NCI-H748 (cell line): Measurements from ENCODE around the gene MYH3.

ENCODE experiments used
- DNase-seq: peaks from one replicate; lab custom pipeline; 2025; ENCODE audit not compliant: unreplicated experiment; lab: John Stamatoyannopoulos, UW

Gene MYH3

DNA sequence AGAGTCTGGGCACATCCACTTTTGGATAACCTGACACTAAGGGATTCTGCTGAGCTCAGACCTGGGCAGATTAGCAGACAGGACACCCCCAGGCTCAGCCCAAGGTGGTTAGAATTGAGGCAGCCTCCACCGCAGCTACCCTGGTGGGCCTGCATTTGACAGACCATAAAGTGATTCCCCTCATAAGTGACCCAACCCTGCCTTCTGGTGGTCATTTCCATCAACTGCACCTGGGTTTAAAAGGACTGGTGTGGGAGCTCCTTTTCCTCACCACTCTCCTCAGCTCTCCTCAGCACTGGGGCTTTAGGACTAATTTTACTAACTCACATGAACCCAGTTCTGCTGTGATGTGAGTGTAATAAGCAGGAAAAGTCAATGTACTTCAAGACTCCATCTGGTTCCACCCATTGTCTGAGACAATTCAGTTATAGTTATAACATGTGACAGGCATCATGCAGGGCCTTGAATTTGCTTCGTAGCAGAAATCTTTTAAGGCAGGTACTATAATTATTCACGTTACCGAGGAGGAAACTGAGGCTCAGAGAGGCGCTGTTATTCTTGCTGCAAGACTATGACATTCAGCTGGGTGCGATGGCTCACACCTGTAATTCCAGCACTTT, 42.5 kb downstream of the MYH3 start:
- peak; percentile 38 for DNase-seq

DNA sequence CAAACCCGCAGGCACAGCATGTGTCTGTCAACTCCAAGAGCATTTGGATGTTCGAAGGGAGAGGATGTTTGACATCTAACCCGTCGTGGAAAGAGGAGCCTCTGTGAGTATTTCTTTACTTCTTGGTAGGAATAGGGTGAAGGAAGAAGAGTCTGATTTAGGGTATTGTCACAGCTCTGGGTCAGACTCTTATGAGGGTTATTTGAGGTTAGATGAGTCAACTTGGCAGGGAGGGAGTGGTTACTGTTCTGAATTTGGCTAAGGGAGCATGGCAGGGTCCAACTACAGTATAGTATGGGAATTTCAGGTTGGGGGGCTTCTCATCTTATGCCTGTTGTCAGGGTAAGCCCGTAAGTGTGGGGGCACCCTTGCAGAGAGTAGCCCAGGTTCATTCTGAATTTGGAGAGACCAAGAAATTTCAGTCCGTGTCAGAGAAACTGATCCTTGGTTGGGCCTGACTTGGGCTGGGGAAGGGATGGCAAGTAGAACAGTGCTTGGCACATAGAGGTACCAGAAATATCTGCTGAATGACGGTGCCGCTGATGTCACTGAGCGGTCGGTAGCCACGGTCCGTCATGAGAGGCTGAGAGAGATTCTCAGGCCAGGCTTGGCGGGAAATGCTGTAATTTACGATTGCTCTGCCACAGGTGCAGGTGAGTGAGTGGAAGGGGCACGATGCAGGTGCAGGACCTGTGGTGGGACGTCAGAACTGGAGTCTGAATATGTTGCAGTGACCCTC, 43.2 kb downstream of the MYH3 start:
- no peak for DNase-seq

DNA sequence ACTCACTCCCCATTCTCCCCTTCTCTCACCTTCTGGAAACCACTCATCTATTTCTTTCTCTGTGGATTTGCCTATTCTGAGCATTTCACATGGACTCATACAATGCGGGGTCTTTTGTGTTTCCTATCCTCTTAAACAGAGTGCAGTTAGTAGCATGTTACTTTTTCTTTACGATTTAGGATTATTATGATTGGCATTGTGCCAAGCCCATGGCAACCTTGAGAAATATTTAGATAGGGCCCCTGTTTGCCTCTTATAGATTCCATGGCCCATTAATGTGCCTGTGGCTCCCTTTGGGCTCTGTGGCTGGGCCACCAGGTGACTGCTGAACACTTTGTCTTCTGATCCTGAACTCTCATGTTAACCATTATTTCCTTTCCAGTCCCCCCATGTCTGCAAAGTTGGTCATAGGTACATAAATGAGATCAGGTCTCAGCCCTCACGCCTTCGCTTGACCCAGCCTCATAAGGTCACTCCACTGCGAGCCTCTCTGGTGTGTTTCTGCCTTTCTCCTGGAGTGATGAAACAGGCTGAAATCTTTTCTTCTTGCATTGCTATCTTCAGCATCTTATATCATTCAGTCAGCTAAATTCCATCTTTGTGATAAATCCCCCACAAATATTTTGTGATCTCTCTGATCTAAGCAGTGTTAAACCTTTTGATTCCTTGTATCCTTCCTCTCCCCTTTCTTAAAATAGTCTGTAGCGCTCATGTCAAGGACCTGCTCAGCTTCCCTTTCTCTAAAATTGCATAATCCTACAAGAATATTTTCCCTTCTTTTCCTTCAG, 44.0 kb downstream of the MYH3 start:
- no peak for DNase-seq

DNA sequence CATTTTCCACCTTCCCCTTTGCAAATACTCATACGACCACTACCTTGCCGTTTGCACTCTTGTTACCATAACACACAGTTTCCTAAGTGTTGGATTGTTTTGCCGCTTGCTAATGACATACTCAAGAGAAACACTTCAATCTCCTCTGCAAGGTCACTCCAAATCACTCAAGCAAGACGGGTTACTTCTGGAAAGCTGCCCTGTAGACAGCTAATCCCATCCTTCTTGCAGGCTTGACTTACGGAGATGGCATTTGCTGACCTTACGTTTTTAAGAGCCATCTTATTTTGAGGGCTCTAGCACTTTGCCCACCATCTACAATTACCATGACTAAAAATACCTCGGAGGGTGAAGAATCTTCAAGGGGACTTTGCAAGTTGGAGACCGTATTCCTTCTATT, 46.2 kb downstream of the MYH3 start:
- no peak for DNase-seq

DNA sequence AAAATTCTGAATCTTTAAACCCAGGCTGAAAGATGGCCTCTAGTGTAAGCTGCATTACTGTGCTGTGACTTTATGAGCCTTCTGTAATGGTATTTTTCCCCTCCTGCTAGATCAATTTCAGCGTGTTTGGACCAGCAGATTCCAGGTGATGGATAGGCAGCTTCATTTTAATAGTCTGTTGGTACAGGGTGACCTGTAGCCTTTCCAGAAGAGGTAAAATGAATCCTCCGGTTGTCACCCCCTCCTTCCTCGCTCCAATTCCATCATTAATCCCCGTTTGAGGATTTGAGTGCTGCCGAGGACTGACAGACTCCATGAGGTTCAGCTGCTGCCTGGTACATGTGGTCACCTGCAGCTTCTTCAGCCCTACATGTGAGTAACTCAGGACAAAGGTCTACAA, 48.9 kb downstream of the MYH3 start:
- no peak for DNase-seq

DNA sequence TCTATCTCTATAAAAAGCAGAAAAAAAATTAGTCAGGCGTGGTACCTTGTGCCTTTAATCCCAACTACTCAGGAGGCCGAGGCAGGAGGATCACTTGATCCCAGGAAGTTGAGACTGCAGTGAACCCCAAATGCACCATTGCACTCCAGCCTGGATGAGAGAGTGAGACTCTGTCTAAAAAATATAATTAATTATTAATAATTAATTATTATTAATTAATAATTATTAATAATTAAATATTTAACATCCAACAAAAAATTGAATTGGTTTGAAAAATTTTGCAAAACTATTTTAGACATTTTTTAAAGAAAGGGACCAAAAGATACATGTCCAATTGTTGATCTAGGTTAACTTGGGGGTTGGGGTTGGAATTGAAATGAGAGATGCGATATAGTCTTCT, 51.0 kb downstream of the MYH3 start:
- no peak for DNase-seq

DNA sequence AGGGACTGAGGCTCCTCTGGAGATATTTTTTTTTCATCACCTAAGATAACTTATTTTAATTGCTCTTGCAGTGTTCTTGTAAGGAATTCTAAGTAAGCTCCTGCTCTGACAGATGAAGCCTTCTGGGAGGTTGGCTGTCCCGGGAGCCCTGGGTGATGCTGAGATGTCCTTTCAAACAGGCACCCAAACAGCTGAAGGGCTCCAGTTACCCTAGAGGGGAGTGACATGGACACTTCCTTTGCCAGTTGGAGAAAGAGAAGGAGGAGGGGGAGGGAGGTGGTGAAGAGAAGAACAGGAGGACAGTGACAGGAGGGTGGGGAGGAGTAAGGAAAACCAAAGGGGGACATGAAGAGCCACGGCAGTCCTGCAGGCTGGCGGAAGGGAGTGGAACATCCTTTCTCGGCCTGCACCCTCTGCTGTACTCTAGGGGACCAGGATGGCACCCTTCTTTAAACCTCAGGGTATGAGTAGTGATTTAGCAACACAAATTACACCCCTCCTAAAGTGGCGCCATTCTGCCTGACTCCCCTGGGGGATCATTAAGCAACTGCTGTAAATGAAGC, 51.8 kb downstream of the MYH3 start:
- DNase-seq, result no peak

DNA sequence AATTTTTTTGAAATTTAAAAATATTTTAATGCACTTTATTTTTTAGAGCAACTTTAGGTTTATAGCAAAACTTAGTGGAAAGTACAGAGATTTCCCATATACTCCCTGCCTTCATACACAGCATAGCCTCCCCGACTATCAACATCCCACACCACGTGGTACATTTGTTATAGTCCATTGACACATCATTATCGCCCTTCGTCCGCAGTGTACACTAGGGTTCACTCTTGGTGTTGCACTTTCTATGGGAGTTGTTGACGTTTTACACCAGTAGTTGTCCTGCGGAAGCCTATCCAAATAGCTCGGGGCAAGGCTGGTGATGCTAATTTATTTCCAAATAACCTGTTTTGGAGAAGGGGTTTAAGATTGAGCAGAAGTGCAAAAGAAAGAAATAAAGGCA, 52.6 kb downstream of the MYH3 start:
- no peak for DNase-seq

DNA sequence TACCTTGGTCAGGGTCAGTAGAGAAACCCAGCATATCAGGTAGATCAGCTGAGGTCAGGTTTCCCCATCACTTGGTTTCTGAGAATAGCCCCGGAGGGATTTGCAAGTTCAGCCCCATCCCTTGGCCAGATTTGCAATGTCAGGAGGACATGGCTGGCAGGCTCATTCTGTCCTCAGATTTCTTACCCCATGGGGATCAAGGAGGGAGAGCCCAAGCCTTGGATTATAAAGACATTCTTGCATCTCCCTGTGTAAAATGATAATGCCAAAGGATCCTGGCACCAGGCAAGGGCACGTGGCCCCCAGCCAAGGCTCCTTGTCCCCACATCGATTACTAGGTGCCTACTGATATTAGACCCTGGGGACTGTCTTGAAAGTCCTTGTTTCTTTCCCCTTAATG, 53.2 kb downstream of the MYH3 start:
- DNase-seq, result no peak

DNA sequence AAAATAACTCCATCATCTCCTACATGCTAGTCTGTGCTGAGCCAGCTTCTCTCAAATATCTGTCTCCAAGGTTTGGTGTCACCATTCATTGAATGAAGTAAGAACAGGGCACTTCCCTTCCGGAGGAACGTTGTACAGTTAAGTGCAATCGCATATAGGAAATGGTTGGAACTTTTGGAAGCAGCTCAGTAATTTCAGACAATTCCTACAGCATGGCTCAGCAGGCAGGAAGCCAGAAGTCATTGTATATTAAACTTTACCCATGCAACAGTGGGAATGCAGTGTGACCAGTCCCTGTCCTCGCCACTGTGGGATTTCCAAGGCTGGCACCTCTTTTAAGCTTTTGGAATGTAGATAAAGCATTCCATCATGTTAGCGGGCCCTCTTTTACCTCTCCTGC, 56.5 kb downstream of the MYH3 start:
- no peak for DNase-seq

DNA sequence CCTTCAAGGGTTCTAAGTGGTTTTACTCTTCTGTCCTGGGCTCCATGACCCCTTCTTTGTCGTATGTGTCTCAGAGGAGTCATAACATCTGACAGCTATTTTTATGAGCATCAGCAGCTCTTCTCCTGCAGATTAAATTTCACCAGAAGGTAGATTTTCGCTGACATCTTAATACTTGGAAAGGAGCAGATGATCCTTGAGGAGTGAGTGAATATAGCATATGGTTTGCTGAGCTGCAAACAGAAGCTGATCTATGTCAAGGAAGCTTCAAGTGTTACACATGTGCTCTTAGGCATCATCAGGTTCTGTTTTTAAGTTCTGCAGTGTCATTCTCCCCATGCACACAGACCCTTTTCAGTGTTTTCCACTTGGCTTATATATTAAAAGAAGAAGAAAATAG, 58.5 kb downstream of the MYH3 start:
- no peak for DNase-seq

DNA sequence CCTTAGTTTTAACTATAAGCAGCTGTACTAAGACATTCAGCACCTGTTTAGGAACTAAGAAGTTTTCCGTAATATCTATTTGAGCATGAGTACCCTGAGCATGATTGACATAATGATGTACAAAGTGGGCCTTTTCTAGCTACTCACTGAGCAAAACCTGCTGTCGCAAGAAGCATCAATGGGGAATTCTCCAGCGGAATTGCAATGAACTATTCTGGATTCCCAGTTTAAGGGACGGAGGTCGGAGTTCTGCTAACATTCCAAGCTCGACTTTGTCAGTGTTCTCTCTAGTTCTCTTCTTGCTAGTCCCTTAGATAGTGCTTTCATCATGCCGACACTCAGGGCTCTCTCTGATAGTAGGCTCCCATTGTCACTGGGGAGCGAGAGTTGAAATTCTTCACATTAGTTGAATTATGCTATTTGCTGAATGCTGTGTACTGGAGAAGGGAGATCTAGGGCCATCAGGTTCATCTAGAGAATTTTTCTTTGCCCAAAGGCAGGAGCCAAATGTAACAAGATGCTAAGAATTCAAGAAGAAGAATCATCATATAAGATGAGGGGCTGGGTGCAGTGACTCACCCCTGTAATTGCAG, 67.5 kb downstream of the MYH3 start:
- DNase-seq, result no peak

DNA sequence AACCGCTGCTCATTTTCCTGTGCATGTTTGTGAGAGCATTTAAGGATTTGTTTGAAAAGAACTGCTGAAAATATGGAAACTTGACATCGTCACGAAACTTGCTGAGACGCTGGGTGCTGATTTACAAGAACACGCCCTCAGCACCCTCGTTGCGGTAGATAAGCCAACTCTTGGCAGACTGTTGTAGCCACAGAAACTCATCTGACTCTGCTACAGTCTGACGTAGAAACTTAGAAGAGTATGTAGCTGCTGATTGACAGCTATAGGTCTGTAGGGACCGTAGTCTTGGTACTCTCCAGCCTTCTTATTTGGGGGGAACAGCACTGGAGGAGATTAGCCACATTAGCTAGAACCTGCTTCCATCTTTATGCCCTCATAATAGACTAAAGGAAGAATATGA, 71.6 kb downstream of the MYH3 start:
- no peak for DNase-seq

DNA sequence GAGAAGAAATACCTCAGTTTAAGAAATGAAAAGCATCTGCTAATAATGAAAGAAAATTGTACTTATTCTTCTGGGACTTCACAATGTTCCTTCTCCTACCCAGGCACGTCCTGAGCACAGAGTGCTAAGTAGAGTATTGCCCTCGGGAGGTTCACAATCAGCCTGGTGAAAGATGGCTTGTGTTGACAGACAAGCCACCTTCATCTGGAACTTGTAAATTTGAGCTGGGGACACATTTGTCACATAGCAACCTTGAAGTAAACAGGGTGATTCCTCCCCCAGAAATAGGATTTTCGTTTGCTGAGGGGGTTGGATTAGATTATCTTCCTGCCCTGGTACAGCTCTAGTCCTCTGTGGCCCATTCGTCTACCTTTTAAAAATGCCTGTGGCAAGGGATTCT, 73.3 kb downstream of the MYH3 start:
- no peak for DNase-seq

DNA sequence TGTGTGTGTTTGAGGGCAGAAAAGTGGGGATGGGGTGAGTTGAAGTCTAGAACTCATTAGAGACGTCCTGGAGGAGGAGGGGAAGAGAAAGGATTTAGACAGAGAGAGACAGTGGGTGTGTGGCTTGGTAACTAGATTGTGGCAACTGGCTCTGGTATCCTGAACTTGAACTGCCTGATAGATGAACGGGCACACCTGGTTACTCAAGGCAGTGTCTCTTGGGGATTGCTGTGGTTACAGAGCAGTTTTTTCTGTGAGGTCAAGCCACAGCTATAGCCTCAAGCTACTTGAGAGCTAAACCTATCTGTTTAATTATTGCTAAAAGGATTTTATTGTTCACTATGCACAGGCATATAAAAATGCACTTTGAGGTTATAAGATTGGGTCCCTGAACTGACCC, 77.8 kb downstream of the MYH3 start:
- no peak for DNase-seq
